H9 (cell line): ENCODE results near the gene C3orf85. TPM values are rescaled to one million over a fixed set of nuclear protein-coding genes. Genes with fewer than 3 reads are reported as not detected.

ENCODE experiments used
- DNase-seq: peaks from one replicate; pipeline ENCODE4 v3.0.0-alpha.2; 2017
- H2AFZ ChIP-seq: one replicate; pipeline ENCODE4 v1.6.1; 2013; ENCODE audit warnings: mild to moderate bottlenecking, low read length, control low read depth, moderate library complexity
- H2AK5ac ChIP-seq: 2 replicates; pipeline ENCODE4 v1.6.1; 2013; ENCODE audit warnings: low read length, control low read depth, mixed read lengths; ENCODE audit not compliant: insufficient read length
- H2BK120ac ChIP-seq: one replicate; pipeline ENCODE4 v1.6.1; 2013; ENCODE audit warnings: low read depth, mild to moderate bottlenecking, low read length, control low read depth, inconsistent platforms; ENCODE audit not compliant: poor library complexity, severe bottlenecking
- H2BK12ac ChIP-seq: 2 replicates; pipeline ENCODE4 v1.6.1; 2013; ENCODE audit warnings: low read length, control low read depth, mixed read lengths, low read depth; ENCODE audit not compliant: insufficient read length
- H2BK15ac ChIP-seq: 2 replicates; pipeline ENCODE4 v1.6.1; 2013; ENCODE audit warnings: low read depth, low read length, control low read depth
- H2BK20ac ChIP-seq: one replicate; pipeline ENCODE4 v1.6.1; 2013; ENCODE audit warnings: low read depth, mild to moderate bottlenecking, low read length, control low read depth, inconsistent platforms; ENCODE audit not compliant: poor library complexity, severe bottlenecking
- H2BK5ac ChIP-seq: 2 replicates; pipeline ENCODE4 v1.6.1; 2013; ENCODE audit warnings: low read length, control low read depth, mixed read lengths; ENCODE audit not compliant: insufficient read length
- H3K14ac ChIP-seq: 2 replicates; pipeline ENCODE4 v1.6.1; 2013; ENCODE audit warnings: low read length, control low read depth; ENCODE audit not compliant: insufficient read depth
- H3K18ac ChIP-seq: 2 replicates; pipeline ENCODE4 v1.6.1; 2013; ENCODE audit warnings: low read depth, mild to moderate bottlenecking, mixed read lengths, low read length, control low read depth; ENCODE audit not compliant: insufficient read length
- H3K23ac ChIP-seq: 2 replicates; pipeline ENCODE4 v1.6.1; 2013; ENCODE audit warnings: low read length, control low read depth, mixed read lengths, low read depth; ENCODE audit not compliant: insufficient read length
- H3K23me2 ChIP-seq: 2 replicates; pipeline ENCODE4 v1.6.1; 2013; ENCODE audit warnings: low read depth, mild to moderate bottlenecking, mixed read lengths, low read length, control low read depth; ENCODE audit not compliant: insufficient read length, poor library complexity, severe bottlenecking
- H3K27ac ChIP-seq: 2 replicates; pipeline ENCODE4 v1.5.1; 2013; ENCODE audit warnings: low read length, control low read depth, mixed read lengths, low read depth; ENCODE audit not compliant: insufficient read length
- H3K27me3 ChIP-seq: 2 replicates; pipeline ENCODE4 v1.6.1; 2013; ENCODE audit warnings: low read length, control low read depth, inconsistent platforms; ENCODE audit not compliant: insufficient read depth
- H3K4ac ChIP-seq: 2 replicates; pipeline ENCODE4 v1.6.1; 2013; ENCODE audit warnings: low read depth, mild to moderate bottlenecking, control low read depth, inconsistent platforms, low read length, moderate library complexity
- H3K4me1 ChIP-seq: 2 replicates; pipeline ENCODE4 v1.6.1; 2013; ENCODE audit warnings: low read length, control low read depth, inconsistent platforms; ENCODE audit not compliant: insufficient read depth
- H3K4me2 ChIP-seq: 2 replicates; pipeline ENCODE4 v1.6.1; 2013; ENCODE audit warnings: low read length, control low read depth, mixed read lengths; ENCODE audit not compliant: insufficient read length, insufficient read depth
- H3K56ac ChIP-seq: 2 replicates; pipeline ENCODE4 v1.6.1; 2013; ENCODE audit warnings: low read depth, mild to moderate bottlenecking, mixed read lengths, low read length, control low read depth; ENCODE audit not compliant: insufficient read length
- H3K79me1 ChIP-seq: 2 replicates; pipeline ENCODE4 v1.6.1; 2013; ENCODE audit warnings: low read depth, mild to moderate bottlenecking, moderate library complexity, low read length, control low read depth, inconsistent platforms; ENCODE audit not compliant: insufficient read depth, poor library complexity, severe bottlenecking
- H3K79me2 ChIP-seq: 2 replicates; pipeline ENCODE4 v1.6.1; 2013; ENCODE audit warnings: low read length, control low read depth, inconsistent platforms; ENCODE audit not compliant: insufficient read depth
- H3K9ac ChIP-seq: 2 replicates; pipeline ENCODE4 v1.6.1; 2013; ENCODE audit warnings: low read length, control low read depth, mixed read lengths; ENCODE audit not compliant: insufficient read length; ENCODE audit errors: extremely low read depth
- H3K9me3 ChIP-seq: one replicate; pipeline ENCODE4 v1.6.1; 2013; ENCODE audit warnings: low read depth, low read length, inconsistent platforms; ENCODE audit not compliant: control insufficient read depth
- H3T11ph ChIP-seq: one replicate; pipeline ENCODE4 v1.6.1; 2013; ENCODE audit warnings: mild to moderate bottlenecking, low read length, control low read depth, inconsistent platforms
- H4K20me1 ChIP-seq: one replicate; pipeline ENCODE4 v1.6.1; 2013; ENCODE audit not compliant: control insufficient read depth, insufficient read length, insufficient read depth
- H4K5ac ChIP-seq: 2 replicates; pipeline ENCODE4 v1.6.1; 2013; ENCODE audit warnings: low read depth, mild to moderate bottlenecking, mixed read lengths, low read length, control low read depth; ENCODE audit not compliant: insufficient read length
- H4K8ac ChIP-seq: replicated peaks from 2 replicates; pipeline ENCODE4 v1.6.1; 2013; ENCODE audit warnings: low read length, control low read depth, mixed read lengths, low read depth; ENCODE audit not compliant: insufficient read length
- H4K91ac ChIP-seq: 2 replicates; pipeline ENCODE4 v1.6.1; 2013; ENCODE audit warnings: low read depth, mild to moderate bottlenecking, moderate library complexity, mixed read lengths, low read length, control low read depth; ENCODE audit not compliant: insufficient read length
- H3K27ac Mint-ChIP-seq, 3 experiments: 2 replicates in 2 of 3; 3 replicates in 1 of 3; pipeline ENCODE4 v1.8.0; 2020 to 2021; ENCODE audit warnings: mixed read lengths in 3 of 3, mild to moderate bottlenecking in 1 of 3, moderate library complexity in 1 of 3
- H3K27me3 Mint-ChIP-seq: 2 replicates; pipeline ENCODE4 v1.8.0; 2021; ENCODE audit warnings: low read depth, mild to moderate bottlenecking, moderate library complexity, mixed read lengths
- H3K36me3 Mint-ChIP-seq, 3 experiments: 2 replicates in 2 of 3; 3 replicates in 1 of 3; pipeline ENCODE4 v1.8.0; 2020 to 2021; ENCODE audit warnings: low read depth in 3 of 3, mixed read lengths in 3 of 3; ENCODE audit not compliant: insufficient read depth in 1 of 3
- H3K4me1 Mint-ChIP-seq, 2 experiments: 2 replicates each; pipeline ENCODE4 v1.8.0; 2020; ENCODE audit warnings: mixed read lengths in 2 of 2
- H3K4me3 Mint-ChIP-seq, 2 experiments: 2 replicates in 1 of 2; 3 replicates in 1 of 2; pipeline ENCODE4 v1.8.0; 2020 to 2021; ENCODE audit warnings: mild to moderate bottlenecking in 2 of 2, mixed read lengths in 2 of 2, moderate library complexity in 1 of 2
- H3K9me3 Mint-ChIP-seq, 2 experiments: 2 replicates in 1 of 2; 3 replicates in 1 of 2; pipeline ENCODE4 v1.8.0; 2020; ENCODE audit warnings: mild to moderate bottlenecking in 2 of 2, mixed read lengths in 2 of 2, moderate library complexity in 1 of 2
- CTCF ChIP-seq: fragments of 200-600 bp; sonication (generic); conservative IDR thresholded peaks from 3 replicates; pipeline ENCODE4 v1.8.0; 2021; ENCODE audit warnings: antibody characterized with exemption, mild to moderate bottlenecking
- WGBS: extraction: QIAGEN DNeasy Blood & Tissue Kit; methylation state at CpG from one replicate; pipeline ENCODE4 v1.1.7; 2013; ENCODE audit warnings: missing lambda C conversion rate, low lambda C conversion rate, mixed read lengths; ENCODE audit not compliant: insufficient read length; ENCODE audit errors: extremely low coverage; 5-methylcytosine and 5-hydroxymethylcytosine counted together
- total RNA-seq: library from RNA; stranded (reverse); gene quantifications from 2 replicates; pipeline ENCODE4 v1.2.1, GENCODE V29; 2021

Gene C3orf85
- total RNA-seq, 1 experiment from 2014 or later = not detected

- Histone ChIP-seq H4K91ac (no peak overlapping the region), H3K4me1 (no peaks in the 10 kb centered on the region), H3K23me2 (no peaks in the 10 kb centered on the region), H2BK12ac (no peak overlapping the region), H3K4me2 (no peak overlapping the region), H4K5ac (no peak overlapping the region), H3K27ac (no peak overlapping the region), H4K20me1 (no peaks in the 10 kb centered on the region), H4K8ac (no peak overlapping the region), H3K14ac (no peak overlapping the region), H3K27me3 (no peaks in the 10 kb centered on the region), H3K79me2 (no peaks in the 10 kb centered on the region), H3K9me3 (no peaks in the 10 kb centered on the region), H3K23ac (no peak overlapping the region), H3K56ac (no peak overlapping the region), H3T11ph (no peak overlapping the region), H3K9ac (no peak overlapping the region), H2BK20ac (no peak overlapping the region), H3K18ac (no peak overlapping the region), H2AFZ (no peak overlapping the region), H3K79me1 (no peaks in the 10 kb centered on the region), H2BK15ac (no peak overlapping the region), H2AK5ac (no peak overlapping the region), H2BK5ac (no peak overlapping the region), H3K4ac (no peak overlapping the region), H2BK120ac (no peak overlapping the region)
- Mint-ChIP-seq H3K36me3 (peaks cover 4 to 8% (median 5%) of the 10 kb centered on the region in 3 experiments; a peak in 5 of 7 replicates), H3K4me1 (peaks cover 5 to 6% of the 10 kb centered on the region in 2 experiments), H3K9me3 (peaks cover 4% of the 10 kb centered on the region in 2 experiments; a peak in 2 of 5 replicates), H3K27ac (no peak overlapping the region), H3K27me3 (no peaks in the 10 kb centered on the region), H3K4me3 (no peak overlapping the region)
- no peak for TF ChIP-seq CTCF
- no CpG with 5 or more reads among the region's 1 CpG for WGBS
- DNase-seq = no peak
These were observed 59.3 kb downstream of the C3orf85 start for GRCh38 chr3:109195815-109196214.

Other genes starting within 250 kb of the C3orf85 start
- gene GUCA1C, start 182.8 kb upstream of the C3orf85 start, total RNA-seq = not detected in 2 replicates
- not detected in 2 replicates for gene MORC1, start 18.6 kb upstream of the C3orf85 start, total RNA-seq
- 3.1 and 3.2 TPM in 2 replicates for gene DPPA2, start 179.8 kb downstream of the C3orf85 start, total RNA-seq
- gene DPPA4, start 200.8 kb downstream of the C3orf85 start, total RNA-seq = 796 and 821 TPM in 2 replicates